ENCODE measurements around the gene MYPN.

The MYPN gene

DNA sequence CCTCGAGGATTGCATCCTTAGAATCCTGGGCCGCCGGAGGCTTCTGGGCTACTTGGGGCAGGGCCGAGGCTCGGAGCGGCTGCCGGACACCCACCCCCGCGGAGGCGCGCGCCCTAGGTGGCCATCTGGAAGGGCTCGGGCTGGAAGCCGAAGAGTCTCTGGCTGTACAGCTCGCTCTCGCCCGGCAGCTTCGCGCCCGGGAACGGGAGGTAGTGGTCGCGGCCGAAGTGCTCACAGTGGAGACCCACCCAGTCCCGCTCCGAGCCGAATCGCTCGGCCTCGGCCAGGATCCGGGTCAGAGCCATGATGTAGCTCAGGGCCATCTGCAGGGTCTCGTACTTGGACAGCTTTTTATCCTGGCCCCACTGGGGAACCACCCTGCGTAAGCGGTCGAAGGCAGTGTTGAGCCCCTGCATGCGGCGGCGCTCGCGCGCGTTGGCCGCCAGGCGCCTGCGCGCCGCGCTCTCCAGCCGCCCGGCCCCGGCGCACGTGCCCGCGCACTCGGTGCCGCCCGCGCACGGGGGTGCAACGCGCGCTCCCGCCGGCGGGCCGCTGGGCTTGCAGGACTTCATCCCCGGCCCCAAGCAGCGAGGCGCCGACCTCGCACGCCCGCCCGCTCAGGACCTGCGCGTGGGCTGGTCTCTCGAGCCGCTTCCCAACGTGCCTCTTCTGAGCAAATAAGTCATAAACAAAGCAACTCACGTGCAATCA, 122.0 kb downstream of the MYPN start (continued):
- TF ChIP-seq ZBTB11 (tag by site-specific recombination; conservative IDR thresholded peaks at IDR 0.05; ENCODE audit: low read depth) = no peak; the same call in 1 of the 2 replicates
- no peak for TF ChIP-seq ZNF23 (tag by site-specific recombination; IDR thresholded peaks at IDR 0.05; ENCODE audit: borderline replicate concordance)
- peak; percentile 70; the same call in 1 of the 2 replicates for TF ChIP-seq TRIM28 (IDR thresholded peaks at IDR 0.05; ENCODE audit: borderline replicate concordance, low read length)
- TF ChIP-seq ZNF10 (tag by site-specific recombination; IDR thresholded peaks at IDR 0.05) = peak; percentile 62; the same call in 1 of the 2 replicates
- TF ChIP-seq ZNF548 (tag by site-specific recombination; IDR thresholded peaks at IDR 0.05) = no peak
- TF ChIP-seq ZBTB21 (tag by site-specific recombination; IDR thresholded peaks at IDR 0.05) = no peak
- TF ChIP-seq MEIS1 (CRISPR knock-in tag; IDR thresholded peaks at IDR 0.05; ENCODE audit: borderline replicate concordance) = no peak
- no peak for TF ChIP-seq ZNF426 (tag by site-specific recombination; IDR thresholded peaks at IDR 0.05)
- TF ChIP-seq ZNF776 (tag by site-specific recombination; IDR thresholded peaks at IDR 0.05; ENCODE audit: borderline replicate concordance) = no peak
- TF ChIP-seq RBAK (tag by site-specific recombination; IDR thresholded peaks at IDR 0.05) = no peak
- no peak for TF ChIP-seq ZNF266 (tag by site-specific recombination; IDR thresholded peaks at IDR 0.05; ENCODE audit: low read depth)
- TF ChIP-seq ZNF302 (tag by site-specific recombination; IDR thresholded peaks at IDR 0.05; ENCODE audit: low read depth) = no peak
- peak; percentile 91 for TF ChIP-seq ZFP69B (tag by site-specific recombination; IDR thresholded peaks at IDR 0.05)
- TF ChIP-seq ZNF48 (tag by site-specific recombination; IDR thresholded peaks at IDR 0.05) = no peak
- no peak for TF ChIP-seq ZNF354C (tag by site-specific recombination; IDR thresholded peaks at IDR 0.05; ENCODE audit: borderline replicate concordance, low read depth)
- no peak for TF ChIP-seq ZNF623 (tag by site-specific recombination; IDR thresholded peaks at IDR 0.05)
- TF ChIP-seq ZNF561 (tag by site-specific recombination; IDR thresholded peaks at IDR 0.05; ENCODE audit: borderline replicate concordance) = no peak; the same call in 1 of the 2 replicates
- no peak for TF ChIP-seq ZNF133 (tag by site-specific recombination; IDR thresholded peaks at IDR 0.05)
- no peak for TF ChIP-seq WT1 (tag by site-specific recombination; IDR thresholded peaks at IDR 0.05)
- no peak for TF ChIP-seq ZSCAN23 (tag by site-specific recombination; IDR thresholded peaks at IDR 0.05)
- TF ChIP-seq, protein P1, sequence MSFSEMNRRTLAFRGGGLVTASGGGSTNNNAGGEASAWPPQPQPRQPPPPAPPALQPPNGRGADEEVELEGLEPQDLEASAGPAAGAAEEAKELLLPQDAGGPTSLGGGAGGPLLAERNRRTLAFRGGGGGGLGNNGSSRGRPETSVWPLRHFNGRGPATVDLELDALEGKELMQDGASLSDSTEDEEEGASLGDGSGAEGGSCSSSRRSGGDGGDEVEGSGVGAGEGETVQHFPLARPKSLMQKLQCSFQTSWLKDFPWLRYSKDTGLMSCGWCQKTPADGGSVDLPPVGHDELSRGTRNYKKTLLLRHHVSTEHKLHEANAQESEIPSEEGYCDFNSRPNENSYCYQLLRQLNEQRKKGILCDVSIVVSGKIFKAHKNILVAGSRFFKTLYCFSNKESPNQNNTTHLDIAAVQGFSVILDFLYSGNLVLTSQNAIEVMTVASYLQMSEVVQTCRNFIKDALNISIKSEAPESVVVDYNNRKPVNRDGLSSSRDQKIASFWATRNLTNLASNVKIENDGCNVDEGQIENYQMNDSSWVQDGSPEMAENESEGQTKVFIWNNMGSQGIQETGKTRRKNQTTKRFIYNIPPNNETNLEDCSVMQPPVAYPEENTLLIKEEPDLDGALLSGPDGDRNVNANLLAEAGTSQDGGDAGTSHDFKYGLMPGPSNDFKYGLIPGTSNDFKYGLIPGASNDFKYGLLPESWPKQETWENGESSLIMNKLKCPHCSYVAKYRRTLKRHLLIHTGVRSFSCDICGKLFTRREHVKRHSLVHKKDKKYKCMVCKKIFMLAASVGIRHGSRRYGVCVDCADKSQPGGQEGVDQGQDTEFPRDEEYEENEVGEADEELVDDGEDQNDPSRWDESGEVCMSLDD (tag by site-specific recombination; IDR thresholded peaks at IDR 0.05) = peak; percentile 47; the same call in 1 of the 2 replicates
- no peak for TF ChIP-seq ZNF514 (tag by site-specific recombination; IDR thresholded peaks at IDR 0.05)
- no peak for TF ChIP-seq BCL11A (tag by site-specific recombination; IDR thresholded peaks at IDR 0.05; ENCODE audit: low read depth)
- TF ChIP-seq, protein P2, sequence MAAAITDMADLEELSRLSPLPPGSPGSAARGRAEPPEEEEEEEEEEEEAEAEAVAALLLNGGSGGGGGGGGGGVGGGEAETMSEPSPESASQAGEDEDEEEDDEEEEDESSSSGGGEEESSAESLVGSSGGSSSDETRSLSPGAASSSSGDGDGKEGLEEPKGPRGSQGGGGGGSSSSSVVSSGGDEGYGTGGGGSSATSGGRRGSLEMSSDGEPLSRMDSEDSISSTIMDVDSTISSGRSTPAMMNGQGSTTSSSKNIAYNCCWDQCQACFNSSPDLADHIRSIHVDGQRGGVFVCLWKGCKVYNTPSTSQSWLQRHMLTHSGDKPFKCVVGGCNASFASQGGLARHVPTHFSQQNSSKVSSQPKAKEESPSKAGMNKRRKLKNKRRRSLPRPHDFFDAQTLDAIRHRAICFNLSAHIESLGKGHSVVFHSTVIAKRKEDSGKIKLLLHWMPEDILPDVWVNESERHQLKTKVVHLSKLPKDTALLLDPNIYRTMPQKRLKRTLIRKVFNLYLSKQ (tag by site-specific recombination; IDR thresholded peaks at IDR 0.05; ENCODE audit: borderline replicate concordance) = no peak
- no peak for TF ChIP-seq ZNF350 (tag by site-specific recombination; IDR thresholded peaks at IDR 0.05)
- TF ChIP-seq, protein P3, sequence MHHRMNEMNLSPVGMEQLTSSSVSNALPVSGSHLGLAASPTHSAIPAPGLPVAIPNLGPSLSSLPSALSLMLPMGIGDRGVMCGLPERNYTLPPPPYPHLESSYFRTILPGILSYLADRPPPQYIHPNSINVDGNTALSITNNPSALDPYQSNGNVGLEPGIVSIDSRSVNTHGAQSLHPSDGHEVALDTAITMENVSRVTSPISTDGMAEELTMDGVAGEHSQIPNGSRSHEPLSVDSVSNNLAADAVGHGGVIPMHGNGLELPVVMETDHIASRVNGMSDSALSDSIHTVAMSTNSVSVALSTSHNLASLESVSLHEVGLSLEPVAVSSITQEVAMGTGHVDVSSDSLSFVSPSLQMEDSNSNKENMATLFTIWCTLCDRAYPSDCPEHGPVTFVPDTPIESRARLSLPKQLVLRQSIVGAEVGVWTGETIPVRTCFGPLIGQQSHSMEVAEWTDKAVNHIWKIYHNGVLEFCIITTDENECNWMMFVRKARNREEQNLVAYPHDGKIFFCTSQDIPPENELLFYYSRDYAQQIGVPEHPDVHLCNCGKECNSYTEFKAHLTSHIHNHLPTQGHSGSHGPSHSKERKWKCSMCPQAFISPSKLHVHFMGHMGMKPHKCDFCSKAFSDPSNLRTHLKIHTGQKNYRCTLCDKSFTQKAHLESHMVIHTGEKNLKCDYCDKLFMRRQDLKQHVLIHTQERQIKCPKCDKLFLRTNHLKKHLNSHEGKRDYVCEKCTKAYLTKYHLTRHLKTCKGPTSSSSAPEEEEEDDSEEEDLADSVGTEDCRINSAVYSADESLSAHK (tag by site-specific recombination; IDR thresholded peaks at IDR 0.05) = 0 out of 2 replicates have a peak, but pooled peaks have one; percentile 12
- TF ChIP-seq OSR2 (tag by site-specific recombination; IDR thresholded peaks at IDR 0.05) = no peak; the same call in 1 of the 2 replicates
- no peak for TF ChIP-seq ZNF701 (tag by site-specific recombination; IDR thresholded peaks at IDR 0.05)
- TF ChIP-seq GLI2 (tag by site-specific recombination; IDR thresholded peaks at IDR 0.05; ENCODE audit: borderline replicate concordance, low read depth) = no peak
- TF ChIP-seq REPIN1 (tag by site-specific recombination; IDR thresholded peaks at IDR 0.05; ENCODE audit: low read depth) = no peak
- no peak for TF ChIP-seq ZFP3 (tag by site-specific recombination; IDR thresholded peaks at IDR 0.05; ENCODE audit: low read depth)
